ENCODE data around the gene CLDN5. TPM values are rescaled to one million over a fixed set of nuclear protein-coding genes. Genes with fewer than 3 reads are reported as not detected.

Gene CLDN5
- total RNA-seq, result 0.37 TPM in 1 of 2 replicates, not detected in the other

GRCh38 chr22:19524170-19525115, at the start of gene CLDN5:
CLDN5 (minus strand) TSS chr22:19524410; CDS start chr22:19524255, 155 bp downstream.

GRCh38 chr22:19479355-19480172, 44.6 kb downstream of the CLDN5 start, which contains the start of gene CDC45:
CDC45 (plus strand) TSS chr22:19479920; CDS start chr22:19479969, 49 bp downstream.

GRCh38 chr22:19478901-19479354, 45.3 kb downstream of the CLDN5 start, which contains the start of gene UFD1:
UFD1 (minus strand) TSS chr22:19479193; CDS start chr22:19479085, 108 bp downstream.

Other genes with a start within 250 kb of the CLDN5 start
- gene CLTCL1, start 232.7 kb downstream of the CLDN5 start, total RNA-seq, result 7.4 and 9.6 TPM in 2 replicates
- 17.3 and 23.7 TPM in 2 replicates for gene HIRA, start 92.7 kb downstream of the CLDN5 start, total RNA-seq
- gene MRPL40, start 91.9 kb downstream of the CLDN5 start, total RNA-seq, result 34.2 and 40.1 TPM in 2 replicates
- 11.7 and 12.9 TPM in 2 replicates for gene C22orf39, start 76.7 kb downstream of the CLDN5 start, total RNA-seq
- 52.9 and 56.5 TPM in 2 replicates for gene UFD1, start 45.2 kb downstream of the CLDN5 start, total RNA-seq
- 12.9 and 23.1 TPM in 2 replicates for gene CDC45, start 44.5 kb downstream of the CLDN5 start, total RNA-seq
- gene SEPTIN5, start 190.1 kb upstream of the CLDN5 start, total RNA-seq, result 7.0 and 9.6 TPM in 2 replicates
- 0.20 and 0.37 TPM in 2 replicates for gene GP1BB, start 199.1 kb upstream of the CLDN5 start, total RNA-seq
- 7.2 TPM in 1 of 2 replicates, not detected in the other for gene TBX1, start 236.4 kb upstream of the CLDN5 start, total RNA-seq

Data from subcutaneous preadipocyte (primary cell).